ENCODE results near the gene ZBTB16. TPM values are rescaled to one million over a fixed set of nuclear protein-coding genes. Genes with fewer than 3 reads are reported as not detected.

The ZBTB16 gene
- total RNA-seq, 2 donors from 2014 or later, result 2.7 to 13.1 TPM

GRCh38 chr11:114207096-114207495, 147.6 kb downstream of the ZBTB16 start:
- no peak overlapping the region for H3K4me3 Mint-ChIP-seq
- peaks cover 28 to 45% of the 10 kb centered on the region in 2 donors for H3K4me1 Mint-ChIP-seq (ENCODE audit: low read depth in 2 of 2)
- no peak overlapping the region for H3K27ac Mint-ChIP-seq

GRCh38 chr11:114208377-114208776, 148.9 kb downstream of the ZBTB16 start:
- Mint-ChIP-seq H3K36me3 (no peaks in the 10 kb centered on the region), H3K4me3 (peak overlapping the region; percentile 46), H3K9me3 (no peaks in the 10 kb centered on the region), H3K4me1 (ENCODE audit: low read depth in 2 of 2) (peaks cover 28 to 40% of the 10 kb centered on the region in 2 donors), H3K27ac (peak overlapping the region; percentile 61 to 79), H3K27me3 (no peaks in the 10 kb centered on the region)
- ATAC-seq (peak; percentile 76 to 86), DNase-seq (ENCODE audit: low spot score) (no peak)

More at GRCh38 chr11:114207096-114207495, 147.6 kb downstream of the ZBTB16 start:
- H3K36me3 Mint-ChIP-seq, result no peaks in the 10 kb centered on the region
- no peaks in the 10 kb centered on the region for H3K27me3 Mint-ChIP-seq
- DNase-seq (ENCODE audit: low spot score), result no peak
- no peak for ATAC-seq
- no peaks in the 10 kb centered on the region for H3K9me3 Mint-ChIP-seq

- ATAC-seq (no peak), DNase-seq (ENCODE audit: low spot score) (no peak)
- Mint-ChIP-seq H3K4me1 (ENCODE audit: low read depth in 2 of 2) (peaks cover 34 to 49% of the 10 kb centered on the region in 2 donors), H3K4me3 (no peak overlapping the region), H3K36me3 (no peaks in the 10 kb centered on the region), H3K27me3 (no peaks in the 10 kb centered on the region), H3K9me3 (no peaks in the 10 kb centered on the region), H3K27ac (peak overlapping the region in 1 of 2 donors; percentile 79)
These were observed 149.8 kb downstream of the ZBTB16 start for GRCh38 chr11:114209343-114209742.

GRCh38 chr11:114209904-114210303, 150.4 kb downstream of the ZBTB16 start:
- DNase-seq (ENCODE audit: low spot score) (no peak), ATAC-seq (no peak)
- no peaks in the 10 kb centered on the region for H3K36me3 Mint-ChIP-seq
- peak overlapping the region in 1 of 2 donors; percentile 88 for H3K27ac Mint-ChIP-seq
- H3K4me1 Mint-ChIP-seq (ENCODE audit: low read depth in 2 of 2), result peaks cover 40 to 54% of the 10 kb centered on the region in 2 donors
- H3K27me3 Mint-ChIP-seq, result no peaks in the 10 kb centered on the region
- H3K9me3 Mint-ChIP-seq, result no peaks in the 10 kb centered on the region
- no peak overlapping the region for H3K4me3 Mint-ChIP-seq

GRCh38 chr11:114211444-114212121, 152.1 kb downstream of the ZBTB16 start:
- ATAC-seq, result peak; percentile 48 to 80
- Mint-ChIP-seq H3K4me3 (no peak overlapping the region), H3K36me3 (no peaks in the 10 kb centered on the region), H3K27ac (peak overlapping the region in 1 of 2 donors; percentile 88), H3K4me1 (ENCODE audit: low read depth in 2 of 2) (peaks cover 57 to 69% of the 10 kb centered on the region in 2 donors), H3K9me3 (no peaks in the 10 kb centered on the region), H3K27me3 (no peaks in the 10 kb centered on the region)
- DNase-seq (ENCODE audit: low spot score), result peak; percentile 72

- Mint-ChIP-seq H3K4me1 (ENCODE audit: low read depth in 2 of 2) (peaks cover 50 to 63% of the 10 kb centered on the region in 2 donors), H3K27me3 (no peaks in the 10 kb centered on the region), H3K4me3 (no peak overlapping the region), H3K9me3 (no peaks in the 10 kb centered on the region), H3K36me3 (no peaks in the 10 kb centered on the region), H3K27ac (peak overlapping the region in 1 of 2 donors; percentile 85)
- DNase-seq (ENCODE audit: low spot score), result no peak
- no peak for ATAC-seq
These were observed 154.1 kb downstream of the ZBTB16 start for GRCh38 chr11:114213622-114214021.

GRCh38 chr11:114215428-114215827, 155.9 kb downstream of the ZBTB16 start:
- H3K27ac Mint-ChIP-seq, result peak overlapping the region in 1 of 2 donors; percentile 85
- H3K36me3 Mint-ChIP-seq, result no peaks in the 10 kb centered on the region
- no peaks in the 10 kb centered on the region for H3K9me3 Mint-ChIP-seq
- DNase-seq (ENCODE audit: low spot score) (no peak), ATAC-seq (no peak)
- no peaks in the 10 kb centered on the region for H3K27me3 Mint-ChIP-seq
- H3K4me1 Mint-ChIP-seq (ENCODE audit: low read depth in 2 of 2), result peaks cover 50 to 59% of the 10 kb centered on the region in 2 donors
- H3K4me3 Mint-ChIP-seq, result peak overlapping the region; percentile 65

GRCh38 chr11:114215871-114216795, 156.6 kb downstream of the ZBTB16 start:
- Mint-ChIP-seq H3K9me3 (no peaks in the 10 kb centered on the region), H3K27me3 (no peaks in the 10 kb centered on the region), H3K4me3 (peak overlapping the region; percentile 65), H3K27ac (peak overlapping the region; percentile 36 to 85), H3K36me3 (no peaks in the 10 kb centered on the region), H3K4me1 (ENCODE audit: low read depth in 2 of 2) (peaks cover 49 to 58% of the 10 kb centered on the region in 2 donors)
- DNase-seq (ENCODE audit: low spot score), result no peak
- ATAC-seq, result peak; percentile 45 to 46

GRCh38 chr11:114216796-114217180, 157.3 kb downstream of the ZBTB16 start:
- H3K4me1 Mint-ChIP-seq (ENCODE audit: low read depth in 2 of 2), result peaks cover 44 to 58% of the 10 kb centered on the region in 2 donors
- no peaks in the 10 kb centered on the region for H3K27me3 Mint-ChIP-seq
- H3K27ac Mint-ChIP-seq, result peak overlapping the region; percentile 36 to 85
- ATAC-seq (peak; percentile 67 to 76), DNase-seq (ENCODE audit: low spot score) (no peak)
- no peaks in the 10 kb centered on the region for H3K9me3 Mint-ChIP-seq
- H3K36me3 Mint-ChIP-seq, result no peaks in the 10 kb centered on the region
- H3K4me3 Mint-ChIP-seq, result peak overlapping the region; percentile 18

GRCh38 chr11:114218508-114218907, 159.0 kb downstream of the ZBTB16 start:
- ATAC-seq (no peak), DNase-seq (ENCODE audit: low spot score) (no peak)
- H3K27ac Mint-ChIP-seq, result no peak overlapping the region
- no peaks in the 10 kb centered on the region for H3K36me3 Mint-ChIP-seq
- no peak overlapping the region for H3K4me3 Mint-ChIP-seq
- H3K9me3 Mint-ChIP-seq, result no peaks in the 10 kb centered on the region
- H3K27me3 Mint-ChIP-seq, result no peaks in the 10 kb centered on the region
- peaks cover 46 to 55% of the 10 kb centered on the region in 2 donors for H3K4me1 Mint-ChIP-seq (ENCODE audit: low read depth in 2 of 2)

GRCh38 chr11:114219559-114220349, 160.2 kb downstream of the ZBTB16 start:
- H3K4me1 Mint-ChIP-seq (ENCODE audit: low read depth in 2 of 2), result peaks cover 48 to 55% of the 10 kb centered on the region in 2 donors

GRCh38 chr11:114221037-114221436, 161.5 kb downstream of the ZBTB16 start:
- no peak overlapping the region for H3K4me3 Mint-ChIP-seq
- no peaks in the 10 kb centered on the region for H3K9me3 Mint-ChIP-seq
- H3K27ac Mint-ChIP-seq, result peak overlapping the region in 1 of 2 donors; percentile 33
- no peaks in the 10 kb centered on the region for H3K36me3 Mint-ChIP-seq
- DNase-seq (ENCODE audit: low spot score) (no peak), ATAC-seq (no peak)
- no peaks in the 10 kb centered on the region for H3K27me3 Mint-ChIP-seq
- H3K4me1 Mint-ChIP-seq (ENCODE audit: low read depth in 2 of 2), result peaks cover 48 to 57% of the 10 kb centered on the region in 2 donors

More at GRCh38 chr11:114219559-114220349, 160.2 kb downstream of the ZBTB16 start:
- H3K9me3 Mint-ChIP-seq, result no peaks in the 10 kb centered on the region
- no peaks in the 10 kb centered on the region for H3K36me3 Mint-ChIP-seq
- DNase-seq (ENCODE audit: low spot score), result no peak
- ATAC-seq, result no peak
- no peaks in the 10 kb centered on the region for H3K27me3 Mint-ChIP-seq
- no peak overlapping the region for H3K4me3 Mint-ChIP-seq
- peak overlapping the region in 1 of 2 donors; percentile 33 for H3K27ac Mint-ChIP-seq

GRCh38 chr11:114225661-114226060, 166.2 kb downstream of the ZBTB16 start:
- no peak for DNase-seq (ENCODE audit: low spot score)
- Mint-ChIP-seq H3K27ac (peak overlapping the region in 1 of 2 donors; percentile 26), H3K4me3 (peak overlapping the region; percentile 6), H3K9me3 (no peaks in the 10 kb centered on the region), H3K36me3 (no peaks in the 10 kb centered on the region), H3K27me3 (no peaks in the 10 kb centered on the region), H3K4me1 (ENCODE audit: low read depth in 2 of 2) (peaks cover 39 to 47% of the 10 kb centered on the region in 2 donors)
- ATAC-seq, result no peak
